HepG2 (cell line): ENCODE results near the gene ARG2. TPM values are rescaled to one million over a fixed set of nuclear protein-coding genes. Genes with fewer than 3 reads are reported as not detected.
A peak's percentile ranks its signal among the peaks of the same experiment; 100 is the strongest.

Experiments
- BCLAF1 ChIP-seq: fragments of 450-650 bp; IDR thresholded peaks from 2 replicates; pipeline ENCODE4 v1.6.1; 2017; ENCODE audit warnings: mild to moderate bottlenecking
- HES4 ChIP-seq: sonication (generic); formaldehyde crosslinking; IDR thresholded peaks from 2 replicates; pipeline ENCODE4 v1.9.0; 2021; ENCODE audit warnings: mild to moderate bottlenecking, missing genetic modification reagents, borderline replicate concordance
- IKZF5 ChIP-seq: IDR thresholded peaks from 2 replicates; pipeline ENCODE4 v1.6.1; 2018; ENCODE audit warnings: missing genetic modification reagents, mild to moderate bottlenecking, missing compliant biosample characterization
- KDM4B ChIP-seq: sonication (generic); formaldehyde crosslinking; IDR thresholded peaks from 2 replicates; pipeline ENCODE4 v1.4.0; 2020; ENCODE audit warnings: missing genetic modification reagents
- MLLT10 ChIP-seq: sonication (generic); formaldehyde crosslinking; IDR thresholded peaks from 2 replicates; pipeline ENCODE4 v1.4.0; 2020; ENCODE audit warnings: missing genetic modification reagents
- NFRKB ChIP-seq: fragments of 450-650 bp; IDR thresholded peaks from 2 replicates; pipeline ENCODE4 v1.6.1; 2017
- ONECUT2 ChIP-seq: sonication (generic); formaldehyde crosslinking; IDR thresholded peaks from 2 replicates; pipeline ENCODE4 v1.4.0; 2020; ENCODE audit warnings: missing genetic modification reagents
- RELA ChIP-seq: sonication (generic); formaldehyde crosslinking; IDR thresholded peaks from 2 replicates; pipeline ENCODE4 v1.4.0; 2020; ENCODE audit warnings: missing genetic modification reagents
- SMC3 ChIP-seq: IDR thresholded peaks from 2 replicates; pipeline ENCODE4 v1.6.1; 2011; ENCODE audit warnings: low read length, improper control_type of control experiment
- TAF1 ChIP-seq: sonication (generic); formaldehyde crosslinking; IDR thresholded peaks from 2 replicates; pipeline ENCODE4 v1.4.0; 2020; ENCODE audit warnings: missing genetic modification reagents
- TRAFD1 ChIP-seq: sonication (generic); formaldehyde crosslinking; IDR thresholded peaks from 2 replicates; pipeline ENCODE4 v1.5.1; 2020; ENCODE audit warnings: missing genetic modification reagents, mild to moderate bottlenecking, borderline replicate concordance
- XRCC5 ChIP-seq: fragments of 200-400 bp; formaldehyde crosslinking; optimal IDR thresholded peaks from 2 replicates; pipeline ENCODE3; 2017; ENCODE audit warnings: mild to moderate bottlenecking, low read length
- ZEB1 ChIP-seq: IDR thresholded peaks from 2 replicates; pipeline ENCODE4 v1.6.1; 2012; ENCODE audit warnings: mild to moderate bottlenecking, low read depth, inconsistent platforms; ENCODE audit not compliant: insufficient replicate concordance
- ZNF350 ChIP-seq: sonication (generic); formaldehyde crosslinking; IDR thresholded peaks from 2 replicates; pipeline ENCODE4 v1.4.0; 2020; ENCODE audit warnings: mild to moderate bottlenecking, low read depth, missing genetic modification reagents, borderline replicate concordance
- ZNF530 ChIP-seq: sonication (generic); formaldehyde crosslinking; IDR thresholded peaks from 2 replicates; pipeline ENCODE4 v1.5.0; 2020; ENCODE audit warnings: low read depth, mild to moderate bottlenecking, missing genetic modification reagents
- ZNF670 ChIP-seq: sonication (generic); formaldehyde crosslinking; IDR thresholded peaks from 2 replicates; pipeline ENCODE4 v1.8.0; 2022; ENCODE audit warnings: mild to moderate bottlenecking, missing genetic modification reagents, borderline replicate concordance
- ZNF687 ChIP-seq: sonication (generic); formaldehyde crosslinking; IDR thresholded peaks from 2 replicates; pipeline ENCODE4 v1.5.1; 2020; ENCODE audit warnings: mild to moderate bottlenecking, missing genetic modification reagents, moderate library complexity
- ZNF761 ChIP-seq: sonication (generic); formaldehyde crosslinking; conservative IDR thresholded peaks from 2 replicates; pipeline ENCODE4 v1.4.0; 2020; ENCODE audit warnings: mild to moderate bottlenecking, missing genetic modification reagents
- polyA plus RNA-seq, 8 experiments: library from polyadenylated mRNA; depleted of rRNA in 3 of 8; stranded (reverse) in 7 of 8; unstranded in 1 of 8; fragments of >200 nt; fragmentation: Illumina TruSeq in 4 of 8; extraction: Trizol in 4 of 8; gene quantifications; 2 replicates each; pipeline versions ENCODE4 v1.2.1 to v1.2.3, GENCODE V29; 2011 to 2016; ENCODE audit warnings: low read depth in 4 of 8, missing spikeins in 1 of 8, mixed read lengths in 1 of 8; ENCODE audit not compliant: insufficient read depth in 1 of 8
- total RNA-seq, 5 experiments: library from RNA; depleted of rRNA; stranded (reverse); fragments of >200 nt; fragmentation: Illumina TruSeq; extraction: Trizol; gene quantifications; 2 replicates each; pipeline ENCODE4 v1.2.3, GENCODE V29; 2016; ENCODE audit warnings: low read depth in 1 of 5

ARG2 gene
- total and polyA plus RNA-seq, 2 of the 13 experiments (the other 11 are each of a cell fraction or from before 2014, with no cell fraction given) = 37.5 to 73.6 TPM

- peak; percentile 81 for TF ChIP-seq ZNF687 (CRISPR knock-in tag)
- TF ChIP-seq ZEB1 = no peak
- TF ChIP-seq NFRKB = no peak
- no peak for TF ChIP-seq ONECUT2 (CRISPR knock-in tag)
- TF ChIP-seq IKZF5 = no peak; the same call in 1 of the 2 replicates
- no peak for TF ChIP-seq SMC3
- 0 out of 2 replicates have a peak, but pooled peaks have one; percentile 75 for TF ChIP-seq HES4
- TF ChIP-seq BCLAF1 = no peak
- no peak for TF ChIP-seq TRAFD1 (CRISPR knock-in tag)
- TF ChIP-seq MLLT10 = no peak
- TF ChIP-seq RELA (CRISPR knock-in tag) = 0 out of 2 replicates have a peak, but pooled peaks have one; percentile 39
- TF ChIP-seq ZNF350 (CRISPR knock-in tag) = no peak; the same call in 1 of the 2 replicates
- peak; percentile 65 for TF ChIP-seq TAF1
- TF ChIP-seq KDM4B (CRISPR knock-in tag) = no peak; the same call in 1 of the 2 replicates
- peak; percentile 61 for TF ChIP-seq ZNF670 (CRISPR knock-in tag)
- TF ChIP-seq ZNF761 (CRISPR knock-in tag) = peak; percentile 66
- peak; percentile 48 for TF ChIP-seq XRCC5
- TF ChIP-seq ZNF530 = no peak
Observed at GRCh38 chr14:67674480-67675218, 54.9 kb downstream of the ARG2 start, which contains the start of gene VTI1B (continued).
